Ishikawa (cell line): ENCODE measurements around the gene CACNA2D3.

ENCODE experiments used
- CEBPB ChIP-seq: IDR thresholded peaks from 2 replicates; pipeline ENCODE4 v1.6.1; 2012
- CREB1 ChIP-seq: IDR thresholded peaks from 2 replicates; pipeline ENCODE4 v1.6.1; 2012; ENCODE audit warnings: low read depth
- EGR1 ChIP-seq: IDR thresholded peaks from 2 replicates; pipeline ENCODE4 v1.6.1; 2012
- EP300 ChIP-seq: IDR thresholded peaks from 2 replicates; pipeline ENCODE4 v1.6.1; 2012; ENCODE audit warnings: borderline replicate concordance
- FOXM1 ChIP-seq: IDR thresholded peaks from 2 replicates; pipeline ENCODE4 v1.6.1; 2012; ENCODE audit warnings: low read depth, borderline replicate concordance
- NFIC ChIP-seq: IDR thresholded peaks from 2 replicates; pipeline ENCODE4 v1.6.1; 2012
- RAD21 ChIP-seq: IDR thresholded peaks from 2 replicates; pipeline ENCODE4 v1.6.1; 2012; ENCODE audit warnings: low read depth
- TEAD4 ChIP-seq: IDR thresholded peaks from 2 replicates; pipeline ENCODE4 v1.6.1; 2012
- ZBTB7A ChIP-seq: IDR thresholded peaks from 2 replicates; pipeline ENCODE4 v1.6.1; 2012; ENCODE audit warnings: low read depth
- TF ChIP-seq, protein P1 (sequence below): IDR thresholded peaks from 2 replicates; pipeline ENCODE4 v1.6.1; 2012; ENCODE audit warnings: low read depth, mild to moderate bottlenecking
- TF ChIP-seq, protein P2 (sequence below): IDR thresholded peaks from 2 replicates; pipeline ENCODE4 v1.6.1; 2012

DNA sequence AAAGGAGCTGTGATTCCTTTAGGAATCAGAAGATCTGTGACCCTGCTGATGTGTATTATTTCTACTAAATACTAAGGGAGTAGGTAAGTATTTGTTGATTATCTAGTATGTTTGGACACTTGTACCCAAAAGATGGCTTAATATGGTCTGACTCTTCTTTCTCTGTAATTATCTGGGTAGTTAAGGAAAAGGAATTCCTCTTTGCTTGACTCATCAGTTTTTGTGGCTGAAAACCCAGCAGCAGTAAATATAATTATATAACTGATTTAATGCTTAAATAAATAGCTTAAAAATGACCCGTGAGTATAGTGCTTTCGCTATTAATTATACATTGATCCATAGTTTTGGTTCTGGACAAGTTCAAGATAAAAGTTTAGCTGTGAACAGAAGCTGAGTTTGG, 649.7 kb downstream of the CACNA2D3 start:
- TF ChIP-seq, protein P1, sequence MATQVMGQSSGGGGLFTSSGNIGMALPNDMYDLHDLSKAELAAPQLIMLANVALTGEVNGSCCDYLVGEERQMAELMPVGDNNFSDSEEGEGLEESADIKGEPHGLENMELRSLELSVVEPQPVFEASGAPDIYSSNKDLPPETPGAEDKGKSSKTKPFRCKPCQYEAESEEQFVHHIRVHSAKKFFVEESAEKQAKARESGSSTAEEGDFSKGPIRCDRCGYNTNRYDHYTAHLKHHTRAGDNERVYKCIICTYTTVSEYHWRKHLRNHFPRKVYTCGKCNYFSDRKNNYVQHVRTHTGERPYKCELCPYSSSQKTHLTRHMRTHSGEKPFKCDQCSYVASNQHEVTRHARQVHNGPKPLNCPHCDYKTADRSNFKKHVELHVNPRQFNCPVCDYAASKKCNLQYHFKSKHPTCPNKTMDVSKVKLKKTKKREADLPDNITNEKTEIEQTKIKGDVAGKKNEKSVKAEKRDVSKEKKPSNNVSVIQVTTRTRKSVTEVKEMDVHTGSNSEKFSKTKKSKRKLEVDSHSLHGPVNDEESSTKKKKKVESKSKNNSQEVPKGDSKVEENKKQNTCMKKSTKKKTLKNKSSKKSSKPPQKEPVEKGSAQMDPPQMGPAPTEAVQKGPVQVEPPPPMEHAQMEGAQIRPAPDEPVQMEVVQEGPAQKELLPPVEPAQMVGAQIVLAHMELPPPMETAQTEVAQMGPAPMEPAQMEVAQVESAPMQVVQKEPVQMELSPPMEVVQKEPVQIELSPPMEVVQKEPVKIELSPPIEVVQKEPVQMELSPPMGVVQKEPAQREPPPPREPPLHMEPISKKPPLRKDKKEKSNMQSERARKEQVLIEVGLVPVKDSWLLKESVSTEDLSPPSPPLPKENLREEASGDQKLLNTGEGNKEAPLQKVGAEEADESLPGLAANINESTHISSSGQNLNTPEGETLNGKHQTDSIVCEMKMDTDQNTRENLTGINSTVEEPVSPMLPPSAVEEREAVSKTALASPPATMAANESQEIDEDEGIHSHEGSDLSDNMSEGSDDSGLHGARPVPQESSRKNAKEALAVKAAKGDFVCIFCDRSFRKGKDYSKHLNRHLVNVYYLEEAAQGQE = no peak
- TF ChIP-seq ZBTB7A (no peak), RAD21 (no peak), TEAD4 (no peak), CREB1 (no peak), EGR1 (no peak), FOXM1 (no peak), NFIC (no peak), CEBPB (no peak), EP300 (no peak)
- TF ChIP-seq, protein P2, sequence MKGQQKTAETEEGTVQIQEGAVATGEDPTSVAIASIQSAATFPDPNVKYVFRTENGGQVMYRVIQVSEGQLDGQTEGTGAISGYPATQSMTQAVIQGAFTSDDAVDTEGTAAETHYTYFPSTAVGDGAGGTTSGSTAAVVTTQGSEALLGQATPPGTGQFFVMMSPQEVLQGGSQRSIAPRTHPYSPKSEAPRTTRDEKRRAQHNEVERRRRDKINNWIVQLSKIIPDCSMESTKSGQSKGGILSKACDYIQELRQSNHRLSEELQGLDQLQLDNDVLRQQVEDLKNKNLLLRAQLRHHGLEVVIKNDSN = no peak
